Activated naive CD4-positive, alpha-beta T cell treated with anti-CD3 and anti-CD28 coated beads, Interleukin-2, amount 10 ng/mL, durations not matched to agents 7 days and 5 days (primary cell): ENCODE results near the gene CHAD.
A peak's percentile ranks its signal among the peaks of the same experiment; 100 is the strongest.
"Not testable (repeated sequence)": the region's sequence is repeated elsewhere in the genome, so short reads cannot be mapped to it uniquely, and the experiment has no call there.

Experiments
- CTCF ChIA-PET: fragments of 350-600 bp; sonication (Branson Sonifier 250); formaldehyde crosslinking; loops from one replicate; lab custom pipeline; 2021; ENCODE audit warnings: antibody characterized with exemption; lab: Charles Lee
- DNase-seq: peaks from one replicate; pipeline ENCODE4 v3.0.0-alpha.2; 2020
- H3K27ac Mint-ChIP-seq: one replicate; pipeline ENCODE4 v1.8.0; 2021; ENCODE audit warnings: mild to moderate bottlenecking, moderate library complexity, mixed read lengths
- H3K27me3 Mint-ChIP-seq: one replicate; pipeline ENCODE4 v1.8.0; 2021; ENCODE audit warnings: mild to moderate bottlenecking, mixed read lengths
- H3K36me3 Mint-ChIP-seq: one replicate; pipeline ENCODE4 v1.8.0; 2021; ENCODE audit warnings: mixed read lengths
- H3K4me1 Mint-ChIP-seq: one replicate; pipeline ENCODE4 v1.8.0; 2021; ENCODE audit warnings: mixed read lengths
- H3K4me3 Mint-ChIP-seq: one replicate; pipeline ENCODE4 v1.8.0; 2021; ENCODE audit warnings: mild to moderate bottlenecking, moderate library complexity, mixed read lengths
- H3K9me3 Mint-ChIP-seq: one replicate; pipeline ENCODE4 v1.8.0; 2021; ENCODE audit warnings: mixed read lengths

Gene CHAD

GRCh38 chr17:50430821-50431618, 37.7 kb downstream of the CHAD start:
- H3K9me3 Mint-ChIP-seq: no peaks in the 10 kb centered on the region
- no peak overlapping the region for H3K4me3 Mint-ChIP-seq
- no peak overlapping the region for H3K27ac Mint-ChIP-seq
- H3K27me3 Mint-ChIP-seq: no peaks in the 10 kb centered on the region
- H3K4me1 Mint-ChIP-seq: peaks cover 25% of the 10 kb centered on the region
- H3K36me3 Mint-ChIP-seq: peaks cover 1% of the 10 kb centered on the region
- CTCF ChIA-PET: interaction anchor here (0.6 to 3.3 kb wide), 3 partner anchors 9 to 56 kb away, joined by 3 to 9 read pairs (median 6); partner anchors contain the start of gene LRRC59
- DNase-seq: no peak

- CTCF ChIA-PET: interaction anchor here (3.3 kb wide), 1 partner anchor 32 kb away, joined by 9 read pairs; the partner anchor contains the start of gene LRRC59
- H3K9me3 Mint-ChIP-seq: no peaks in the 10 kb centered on the region
- peaks cover 1% of the 10 kb centered on the region for H3K36me3 Mint-ChIP-seq
- peaks cover 33% of the 10 kb centered on the region for H3K4me1 Mint-ChIP-seq
- DNase-seq: no peak
- H3K4me3 Mint-ChIP-seq: no peak overlapping the region
- no peaks in the 10 kb centered on the region for H3K27me3 Mint-ChIP-seq
- H3K27ac Mint-ChIP-seq: no peak overlapping the region
Observed at GRCh38 chr17:50429793-50430192, 38.9 kb downstream of the CHAD start.

- no peaks in the 10 kb centered on the region for H3K9me3 Mint-ChIP-seq
- peaks cover 30% of the 10 kb centered on the region for H3K4me1 Mint-ChIP-seq
- peaks cover 1% of the 10 kb centered on the region for H3K36me3 Mint-ChIP-seq
- CTCF ChIA-PET: interaction anchor here (0.7 to 3.3 kb wide), 2 partner anchors 32 to 207 kb away, joined by 3 to 9 read pairs; partner anchors contain the start of gene LRRC59
- DNase-seq: no peak
- no peaks in the 10 kb centered on the region for H3K27me3 Mint-ChIP-seq
- H3K4me3 Mint-ChIP-seq: no peak overlapping the region
- H3K27ac Mint-ChIP-seq: no peak overlapping the region
Observed at GRCh38 chr17:50428831-50429424, 39.8 kb downstream of the CHAD start.

GRCh38 chr17:50428126-50428525, 40.6 kb downstream of the CHAD start:
- H3K27me3 Mint-ChIP-seq, DNase-seq, H3K9me3 Mint-ChIP-seq, H3K36me3 Mint-ChIP-seq, H3K4me3 Mint-ChIP-seq: not testable (repeated sequence)
- Mint-ChIP-seq H3K27ac (peak overlapping the region; percentile 82), H3K4me1 (peaks cover 25% of the 10 kb centered on the region)
- CTCF ChIA-PET: interaction anchor here (3.3 kb wide), 1 partner anchor 31 kb away, joined by 9 read pairs; the partner anchor contains the start of gene LRRC59

- Mint-ChIP-seq H3K27ac (peak overlapping the region; percentile 82), H3K36me3 (peaks cover 1% of the 10 kb centered on the region), H3K9me3 (no peaks in the 10 kb centered on the region), H3K4me3 (peak overlapping the region; percentile 78), H3K27me3 (no peaks in the 10 kb centered on the region), H3K4me1 (peaks cover 28% of the 10 kb centered on the region)
- CTCF ChIA-PET: interaction anchor here (2.2 to 2.4 kb wide), 2 partner anchors 30 to 51 kb away, joined by 14 to 15 read pairs; partner anchors contain the start of genes LRRC59 and RSAD1
- peak; percentile 47 for DNase-seq
Observed at GRCh38 chr17:50426814-50427787, 41.6 kb downstream of the CHAD start.

- CTCF ChIA-PET: interaction anchor here (2.2 to 2.4 kb wide), 2 partner anchors 29 to 52 kb away, joined by 14 to 15 read pairs; partner anchors contain the start of genes LRRC59 and RSAD1
- Mint-ChIP-seq H3K27me3 (no peaks in the 10 kb centered on the region), H3K4me1 (peaks cover 33% of the 10 kb centered on the region), H3K9me3 (no peaks in the 10 kb centered on the region), H3K36me3 (peaks cover 1% of the 10 kb centered on the region), H3K4me3 (peak overlapping the region; percentile 78), H3K27ac (peak overlapping the region; percentile 82)
- DNase-seq: no peak
Observed at GRCh38 chr17:50426472-50426782, 42.3 kb downstream of the CHAD start.

- DNase-seq: peak; percentile 85
- Mint-ChIP-seq H3K4me3 (peak within 1 kb of the TSS; percentile 78), H3K4me1 (peaks cover 38% of the 10 kb centered on the region), H3K9me3 (no peaks in the 10 kb centered on the region), H3K27me3 (no peaks in the 10 kb centered on the region), H3K36me3 (peaks cover 1% of the 10 kb centered on the region), H3K27ac (peak within 1 kb of the TSS; percentile 82)
- CTCF ChIA-PET: interaction anchor here (2.2 to 2.4 kb wide), 2 partner anchors 29 to 53 kb away, joined by 14 to 15 read pairs; partner anchors contain the start of genes LRRC59 and RSAD1
Observed at GRCh38 chr17:50425682-50426471, 42.8 kb downstream of the CHAD start, which contains the start of gene ACSF2. Gene ACSF2, plus strand, starts transcription at chr17:50426218. Its CDS starts 44 bp downstream, at chr17:50426262.

- H3K4me1 Mint-ChIP-seq: peaks cover 45% of the 10 kb centered on the region
- CTCF ChIA-PET: interaction anchor here (2.2 to 2.4 kb wide), 2 partner anchors 28 to 53 kb away, joined by 14 to 15 read pairs; partner anchors contain the start of genes LRRC59 and RSAD1
Observed at GRCh38 chr17:50424996-50425681, 43.5 kb downstream of the CHAD start.

GRCh38 chr17:50424246-50424995, 44.3 kb downstream of the CHAD start:
- Mint-ChIP-seq H3K4me3 (no peak overlapping the region), H3K27me3 (peaks cover 3% of the 10 kb centered on the region), H3K36me3 (peaks cover 1% of the 10 kb centered on the region), H3K27ac (peak overlapping the region; percentile 19), H3K9me3 (no peaks in the 10 kb centered on the region), H3K4me1 (peaks cover 47% of the 10 kb centered on the region)
- no peak for DNase-seq
- CTCF ChIA-PET: no interaction called here

More at GRCh38 chr17:50424996-50425681, 43.5 kb downstream of the CHAD start:
- Mint-ChIP-seq H3K27me3 (no peaks in the 10 kb centered on the region), H3K36me3 (peaks cover 1% of the 10 kb centered on the region), H3K9me3 (no peaks in the 10 kb centered on the region), H3K27ac (peak overlapping the region; percentile 81), H3K4me3 (peak overlapping the region; percentile 78)
- no peak for DNase-seq

GRCh38 chr17:50423553-50424159, 45.0 kb downstream of the CHAD start:
- CTCF ChIA-PET: no interaction called here
- no peak for DNase-seq

GRCh38 chr17:50422738-50423137, 45.9 kb downstream of the CHAD start:
- Mint-ChIP-seq H3K36me3 (peaks cover 1% of the 10 kb centered on the region), H3K27ac (peak overlapping the region; percentile 33), H3K27me3 (peaks cover 11% of the 10 kb centered on the region), H3K9me3 (no peaks in the 10 kb centered on the region), H3K4me3 (no peak overlapping the region), H3K4me1 (peaks cover 47% of the 10 kb centered on the region)
- no peak for DNase-seq
- CTCF ChIA-PET: interaction anchor here (3.1 kb wide), 1 partner anchor 25 kb away, joined by 12 read pairs; the partner anchor contains the start of gene LRRC59

More at GRCh38 chr17:50423553-50424159, 45.0 kb downstream of the CHAD start:
- no peaks in the 10 kb centered on the region for H3K9me3 Mint-ChIP-seq
- H3K27me3 Mint-ChIP-seq: peaks cover 11% of the 10 kb centered on the region
- H3K4me3 Mint-ChIP-seq: no peak overlapping the region
- H3K27ac Mint-ChIP-seq: no peak overlapping the region
- peaks cover 49% of the 10 kb centered on the region for H3K4me1 Mint-ChIP-seq
- H3K36me3 Mint-ChIP-seq: peaks cover 1% of the 10 kb centered on the region
